MM.1S (cell line): ENCODE data around the gene CXCL5.

Experiments
- CTCF ChIP-seq: fragments of 300-600 bp; sonication (generic); IDR thresholded peaks from 2 replicates; pipeline ENCODE4 v1.5.1; 2016; ENCODE audit warnings: antibody characterized with exemption, low read length, mixed read lengths
- EZH2 ChIP-seq: fragments of 300-600 bp; sonication (generic); optimal IDR thresholded peaks from 2 replicates; pipeline ENCODE3; 2017; ENCODE audit warnings: low read depth, mild to moderate bottlenecking, antibody characterized with exemption, low read length, mixed read lengths
- EZH2phosphoT487 ChIP-seq: fragments of 300-600 bp; sonication (generic); IDR thresholded peaks from 2 replicates; pipeline ENCODE4 v1.6.1; 2018; ENCODE audit warnings: antibody characterized with exemption, low read length

- no peak for TF ChIP-seq CTCF
- TF ChIP-seq EZH2, result no peak
- no peak for TF ChIP-seq EZH2phosphoT487
Measured at GRCh38 chr4:73985528-73985852, 13.0 kb downstream of the CXCL5 start.
